ENCODE results near the gene THSD4.

Gene THSD4

DNA sequence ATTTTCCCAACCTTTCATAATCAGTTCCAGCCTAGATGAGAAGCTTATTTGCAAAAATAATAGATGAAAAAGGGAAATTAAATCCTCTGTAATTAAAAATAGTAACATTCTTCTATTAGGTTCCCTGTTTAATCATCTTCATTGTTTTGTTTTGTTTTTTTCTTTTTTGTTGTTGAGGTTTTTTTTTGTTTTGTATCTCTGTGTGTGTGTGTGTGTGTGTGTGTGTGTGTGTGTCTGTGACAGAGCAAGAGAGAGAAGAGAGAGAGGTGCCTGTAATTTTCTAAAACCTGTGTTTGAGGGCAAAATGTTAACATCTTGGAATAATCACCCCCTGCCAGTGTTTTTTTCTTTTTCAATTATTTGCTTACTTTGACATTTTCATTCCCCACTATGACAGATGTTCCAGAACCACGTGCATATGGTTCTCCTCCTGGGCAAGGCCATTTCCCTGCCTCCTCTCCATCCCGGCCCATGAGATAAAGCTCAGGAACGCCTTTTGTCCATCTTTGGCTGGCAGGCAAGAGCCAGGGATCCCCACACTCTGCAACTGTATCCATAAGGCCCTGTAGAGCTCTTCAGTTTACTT lies 573.3 kb downstream of the THSD4 start:
- TF ChIP-seq, protein P1, sequence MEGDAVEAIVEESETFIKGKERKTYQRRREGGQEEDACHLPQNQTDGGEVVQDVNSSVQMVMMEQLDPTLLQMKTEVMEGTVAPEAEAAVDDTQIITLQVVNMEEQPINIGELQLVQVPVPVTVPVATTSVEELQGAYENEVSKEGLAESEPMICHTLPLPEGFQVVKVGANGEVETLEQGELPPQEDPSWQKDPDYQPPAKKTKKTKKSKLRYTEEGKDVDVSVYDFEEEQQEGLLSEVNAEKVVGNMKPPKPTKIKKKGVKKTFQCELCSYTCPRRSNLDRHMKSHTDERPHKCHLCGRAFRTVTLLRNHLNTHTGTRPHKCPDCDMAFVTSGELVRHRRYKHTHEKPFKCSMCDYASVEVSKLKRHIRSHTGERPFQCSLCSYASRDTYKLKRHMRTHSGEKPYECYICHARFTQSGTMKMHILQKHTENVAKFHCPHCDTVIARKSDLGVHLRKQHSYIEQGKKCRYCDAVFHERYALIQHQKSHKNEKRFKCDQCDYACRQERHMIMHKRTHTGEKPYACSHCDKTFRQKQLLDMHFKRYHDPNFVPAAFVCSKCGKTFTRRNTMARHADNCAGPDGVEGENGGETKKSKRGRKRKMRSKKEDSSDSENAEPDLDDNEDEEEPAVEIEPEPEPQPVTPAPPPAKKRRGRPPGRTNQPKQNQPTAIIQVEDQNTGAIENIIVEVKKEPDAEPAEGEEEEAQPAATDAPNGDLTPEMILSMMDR (conservative IDR thresholded peaks at IDR 0.05; ENCODE audit: low read depth, low read length), result no peak
- H3K4me3 ChIP-seq (ENCODE audit: low read length), result no peak overlapping the region
- DNase-seq (ENCODE audit: low read depth), result no peak

- DNase-seq (ENCODE audit: low read depth), result no peak
- TF ChIP-seq, protein P1 (conservative IDR thresholded peaks at IDR 0.05; ENCODE audit: low read depth, low read length), result no peak
- H3K4me3 ChIP-seq (ENCODE audit: low read length), result no peak overlapping the region
These were observed 575.8 kb downstream of the THSD4 start for GRCh38 chr15:71691081-71691457.

DNA sequence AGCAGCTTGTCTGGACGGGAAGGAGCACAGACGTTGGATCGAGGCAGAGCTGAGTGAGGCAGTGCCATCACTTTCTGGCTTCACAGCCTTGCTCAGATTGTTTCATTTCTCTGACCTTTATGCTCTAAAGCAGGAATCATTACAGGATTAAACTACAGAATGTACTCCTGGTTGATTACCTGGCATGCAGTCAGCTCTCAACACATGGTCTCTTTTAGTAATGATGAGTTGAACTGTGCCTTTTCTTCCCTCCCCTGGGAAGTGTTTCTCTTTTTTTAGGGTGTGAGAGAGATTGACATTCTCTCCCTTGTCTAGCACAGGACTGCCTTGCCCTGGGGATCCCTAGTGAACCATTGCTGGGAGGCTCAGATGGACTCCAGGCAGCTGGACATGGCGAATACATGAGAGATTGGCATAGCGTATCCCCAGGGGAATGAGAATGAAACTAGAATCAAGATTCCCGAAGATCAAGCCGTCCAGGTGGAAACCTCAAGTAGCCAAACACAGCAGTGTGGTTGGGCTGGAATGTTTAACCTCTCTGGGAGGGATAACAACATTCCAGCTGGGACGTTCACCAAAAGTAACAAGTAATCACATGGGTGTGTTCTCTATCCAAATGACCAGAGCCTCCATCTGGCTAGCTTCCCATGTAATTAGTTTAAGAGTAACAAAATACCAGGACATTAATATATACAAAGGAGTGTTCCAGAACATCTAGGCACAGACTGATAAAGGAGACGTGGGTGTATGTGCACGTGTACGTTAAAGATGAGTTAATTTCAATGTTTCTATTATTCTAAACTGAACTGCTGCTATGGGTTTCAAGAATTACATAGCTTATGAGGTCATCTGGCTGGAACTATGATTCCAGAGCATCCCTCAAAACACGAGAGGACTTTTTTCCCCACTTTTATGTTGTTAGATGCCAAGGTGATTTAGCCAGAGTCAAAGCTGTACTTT lies 576.5 kb downstream of the THSD4 start:
- TF ChIP-seq, protein P1 (conservative IDR thresholded peaks at IDR 0.05; ENCODE audit: low read depth, low read length), result no peak
- no peak overlapping the region for H3K4me3 ChIP-seq (ENCODE audit: low read length)
- DNase-seq (ENCODE audit: low read depth), result peak; percentile 80

DNA sequence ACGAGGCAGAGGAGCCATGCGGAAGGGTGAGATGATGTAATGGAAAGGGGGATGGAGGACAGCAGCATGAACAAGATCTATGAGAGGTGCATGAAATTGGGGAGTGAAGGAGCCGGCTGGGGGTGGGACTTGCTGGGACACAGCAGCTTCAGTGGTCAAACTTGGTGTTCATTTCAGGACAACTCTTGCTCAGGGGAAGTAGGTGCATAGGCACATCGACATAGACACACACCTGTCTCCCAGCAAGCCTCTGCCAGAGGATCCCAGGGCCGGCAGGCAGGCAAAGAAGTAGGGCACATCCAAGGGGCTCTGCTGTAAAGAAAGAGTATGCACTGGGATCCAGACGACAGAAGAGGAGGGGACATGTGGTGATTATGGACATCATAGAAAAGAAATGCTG lies 582.0 kb downstream of the THSD4 start:
- no peak overlapping the region for H3K4me3 ChIP-seq (ENCODE audit: low read length)
- DNase-seq (ENCODE audit: low read depth), result no peak
- TF ChIP-seq, protein P1 (conservative IDR thresholded peaks at IDR 0.05; ENCODE audit: low read depth, low read length), result no peak

DNA sequence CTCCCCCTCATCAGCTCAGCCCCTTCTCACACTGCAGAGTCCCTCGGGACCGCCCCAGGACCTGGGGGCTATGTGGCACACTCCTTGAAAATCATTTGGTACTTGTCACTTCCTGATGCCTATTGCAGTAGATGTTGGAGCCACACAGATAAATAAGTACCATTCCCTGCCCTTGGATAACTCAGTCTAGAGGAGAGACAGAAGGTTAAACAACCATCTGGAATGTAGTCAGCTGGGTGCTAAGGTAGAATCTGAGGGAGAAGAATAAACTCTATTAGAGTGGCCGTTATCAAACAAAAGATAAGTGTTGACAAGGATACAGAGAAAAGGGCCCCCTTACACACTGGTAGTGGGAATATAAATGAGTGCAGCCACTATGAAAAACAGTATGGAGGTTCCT lies 582.8 kb downstream of the THSD4 start:
- TF ChIP-seq, protein P1 (conservative IDR thresholded peaks at IDR 0.05; ENCODE audit: low read depth, low read length), result no peak
- DNase-seq (ENCODE audit: low read depth), result no peak
- no peak overlapping the region for H3K4me3 ChIP-seq (ENCODE audit: low read length)

- H3K4me3 ChIP-seq (ENCODE audit: low read length), result no peak overlapping the region
- no peak for DNase-seq (ENCODE audit: low read depth)
- TF ChIP-seq, protein P1 (conservative IDR thresholded peaks at IDR 0.05; ENCODE audit: low read depth, low read length), result no peak
These were observed 583.5 kb downstream of the THSD4 start for GRCh38 chr15:71698742-71699141.

All from retinal pigment epithelial cell (primary cell).